ENCODE measurements around the gene TRIM38.
"Not testable (repeated sequence)": the region's sequence is repeated elsewhere in the genome, so short reads cannot be mapped to it uniquely, and the experiment has no call there.

The TRIM38 gene

DNA sequence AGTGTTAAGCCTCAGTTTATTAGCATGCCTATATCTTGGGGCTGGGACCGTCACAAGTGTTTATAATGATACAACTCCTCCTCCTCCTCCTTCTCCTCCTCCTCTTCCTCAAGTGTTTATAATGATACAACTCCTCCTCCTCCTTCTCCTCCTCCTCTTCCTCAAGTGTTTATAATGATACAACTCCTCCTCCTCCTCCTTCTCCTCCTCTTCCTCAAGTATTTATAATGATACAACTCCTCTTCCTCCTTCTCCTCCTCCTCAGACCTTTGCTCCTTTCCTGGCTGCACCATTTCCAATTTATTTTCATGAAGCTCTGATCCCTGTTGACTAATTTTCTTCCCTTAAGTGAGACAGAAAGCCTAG, 44.3 kb downstream of the TRIM38 start:
- not testable (repeated sequence) for DNase-seq (ENCODE audit: low read depth)

GRCh38 chr6:26008470-26008869, 45.9 kb downstream of the TRIM38 start:
- DNase-seq (ENCODE audit: low read depth), result no peak

DNA sequence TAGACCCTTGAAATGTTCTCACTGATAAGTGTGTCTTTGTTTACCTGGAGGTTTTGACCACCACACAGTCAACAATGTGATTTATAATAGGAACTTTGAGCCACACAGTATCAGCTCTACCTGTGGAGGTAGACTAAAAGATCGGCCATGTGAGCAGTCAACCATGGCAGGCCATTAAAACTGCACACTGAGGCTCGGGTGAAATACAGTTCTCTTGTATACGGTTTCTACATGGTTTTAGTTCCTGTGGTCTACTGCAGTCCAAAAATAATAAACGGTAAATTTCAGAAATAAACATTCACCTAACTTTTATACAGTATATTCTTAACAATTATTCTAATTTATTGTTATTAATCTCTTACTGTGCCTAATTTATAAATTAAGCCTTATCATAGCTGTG, 47.2 kb downstream of the TRIM38 start:
- DNase-seq (ENCODE audit: low read depth), result no peak

GRCh38 chr6:26012061-26012460, 49.5 kb downstream of the TRIM38 start:
- DNase-seq (ENCODE audit: low read depth), result no peak

DNA sequence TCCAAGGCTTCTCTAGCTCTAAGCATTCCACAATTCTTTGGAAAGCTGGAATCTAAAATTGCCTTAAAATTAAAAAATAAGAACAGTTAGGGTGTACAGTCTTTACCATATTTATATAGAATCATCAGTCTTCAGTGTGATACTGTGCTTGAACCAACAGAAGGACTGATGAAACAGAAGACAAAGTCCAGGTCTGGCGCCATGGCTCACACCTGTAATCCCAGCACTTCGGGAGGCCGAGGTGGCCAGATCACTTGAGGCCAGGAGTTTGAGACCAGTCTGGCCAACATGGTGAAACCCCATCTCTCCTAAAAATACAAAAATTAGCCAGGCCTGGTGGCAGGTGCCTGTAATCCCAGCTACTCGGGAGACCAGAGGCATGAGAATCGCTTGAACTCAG, 51.8 kb downstream of the TRIM38 start:
- not testable (repeated sequence) for DNase-seq (ENCODE audit: low read depth)

- DNase-seq (ENCODE audit: low read depth), result peak; percentile 54
Observed at GRCh38 chr6:26016245-26016962, 53.8 kb downstream of the TRIM38 start.

GRCh38 chr6:26016963-26017631, 54.5 kb downstream of the TRIM38 start:
- peak; percentile 61 for DNase-seq (ENCODE audit: low read depth)

DNA sequence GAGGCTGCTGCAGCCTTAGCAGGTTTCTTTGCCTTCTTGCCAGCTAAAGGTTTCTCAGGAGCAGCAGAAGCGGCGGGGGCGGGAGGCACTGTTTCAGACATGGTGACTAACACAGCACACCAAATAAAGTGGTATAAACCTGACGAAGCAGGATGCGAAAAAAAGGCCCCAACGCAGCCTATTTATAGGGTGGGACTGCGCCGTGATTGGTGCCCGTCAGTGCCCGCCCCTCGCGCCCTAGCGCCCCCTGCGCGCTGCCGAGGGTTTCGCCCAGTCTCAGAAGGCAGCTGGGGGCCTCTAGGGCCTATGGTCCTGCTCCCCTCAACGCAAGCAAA, 55.0 kb downstream of the TRIM38 start:
- DNase-seq (ENCODE audit: low read depth), result peak; percentile 95

GRCh38 chr6:26019261-26019830, 56.7 kb downstream of the TRIM38 start:
- no peak for DNase-seq (ENCODE audit: low read depth)

DNA sequence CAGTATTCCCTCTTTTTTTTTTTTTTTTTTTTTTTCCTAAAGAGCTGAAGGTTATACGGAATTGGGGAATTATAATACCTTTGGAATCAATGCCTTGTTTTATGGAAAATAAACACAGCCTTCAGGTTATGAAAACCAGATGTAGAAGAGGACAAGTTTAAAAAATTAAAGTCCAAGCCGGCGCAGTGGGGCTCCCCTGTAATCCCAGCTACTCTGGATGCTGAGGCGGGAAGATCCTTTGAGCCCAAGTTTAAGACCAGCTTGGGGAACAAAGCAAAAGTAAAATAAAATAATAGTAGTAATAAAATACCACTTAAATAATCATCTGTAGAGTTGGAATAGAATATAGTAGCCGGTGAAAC, 57.3 kb downstream of the TRIM38 start:
- DNase-seq (ENCODE audit: low read depth), result no peak

DNA sequence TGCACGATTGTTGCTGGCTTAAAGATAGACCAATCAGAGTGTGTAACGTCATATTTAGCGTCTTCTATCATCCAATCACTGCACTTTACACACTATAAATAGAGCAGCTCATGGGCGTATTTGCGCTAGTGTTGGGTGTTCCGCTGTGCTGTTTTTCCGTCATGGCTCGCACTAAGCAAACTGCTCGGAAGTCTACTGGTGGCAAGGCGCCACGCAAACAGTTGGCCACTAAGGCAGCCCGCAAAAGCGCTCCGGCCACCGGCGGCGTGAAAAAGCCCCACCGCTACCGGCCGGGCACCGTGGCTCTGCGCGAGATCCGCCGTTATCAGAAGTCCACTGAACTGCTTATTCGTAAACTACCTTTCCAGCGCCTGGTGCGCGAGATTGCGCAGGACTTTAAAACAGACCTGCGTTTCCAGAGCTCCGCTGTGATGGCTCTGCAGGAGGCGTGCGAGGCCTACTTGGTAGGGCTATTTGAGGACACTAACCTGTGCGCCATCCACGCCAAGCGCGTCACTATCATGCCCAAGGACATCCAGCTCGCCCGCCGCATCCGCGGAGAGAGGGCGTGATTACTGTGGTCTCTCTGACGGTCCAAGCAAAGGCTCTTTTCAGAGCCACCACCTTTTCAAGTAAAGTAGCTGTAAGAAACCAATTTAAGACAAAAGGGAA, 57.9 kb downstream of the TRIM38 start:
- peak; percentile 94 for DNase-seq (ENCODE audit: low read depth)

- peak; percentile 82 for DNase-seq (ENCODE audit: low read depth)
Observed at GRCh38 chr6:26021001-26021349, 58.4 kb downstream of the TRIM38 start.

GRCh38 chr6:26021350-26022131, 58.9 kb downstream of the TRIM38 start:
- DNase-seq (ENCODE audit: low read depth), result peak; percentile 97

DNA sequence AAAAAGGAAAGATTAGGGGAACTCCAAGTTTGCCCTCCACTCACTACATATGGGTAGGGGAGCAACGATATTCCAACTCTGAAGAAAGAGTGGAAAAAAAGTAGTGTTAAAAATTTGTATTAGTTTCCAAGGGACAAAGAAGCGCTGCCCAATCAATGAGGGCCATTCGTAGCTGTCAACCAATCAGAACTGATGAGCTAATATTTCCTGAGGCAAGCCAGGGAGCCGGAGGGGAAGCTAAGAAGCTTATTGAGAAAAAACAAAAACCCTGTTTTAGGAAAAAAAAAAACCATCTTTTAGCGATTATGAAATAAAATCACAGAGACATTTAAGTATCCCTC, 59.5 kb downstream of the TRIM38 start:
- DNase-seq (ENCODE audit: low read depth), result peak; percentile 89

- no peak for DNase-seq (ENCODE audit: low read depth)
Observed at GRCh38 chr6:26022737-26023136, 60.1 kb downstream of the TRIM38 start.

GRCh38 chr6:26024651-26025046, 62.0 kb downstream of the TRIM38 start:
- DNase-seq (ENCODE audit: low read depth), result no peak

- DNase-seq (ENCODE audit: low read depth), result peak; percentile 88
Observed at GRCh38 chr6:26025047-26025893, 62.7 kb downstream of the TRIM38 start.

- DNase-seq (ENCODE audit: low read depth), result peak; percentile 97
Observed at GRCh38 chr6:26025894-26026832, 63.6 kb downstream of the TRIM38 start.

- peak; percentile 98 for DNase-seq (ENCODE audit: low read depth)
Observed at GRCh38 chr6:26026833-26027490, 64.4 kb downstream of the TRIM38 start.
